SHP77 (cell line): ENCODE data around the gene OGFR.
A peak's percentile ranks its signal among the peaks of the same experiment; 100 is the strongest.

ENCODE experiments used
- DNase-seq, 2 experiments: peaks; one replicate each; lab custom pipeline; 2025; lab: John Stamatoyannopoulos, UW

OGFR gene, protein sequence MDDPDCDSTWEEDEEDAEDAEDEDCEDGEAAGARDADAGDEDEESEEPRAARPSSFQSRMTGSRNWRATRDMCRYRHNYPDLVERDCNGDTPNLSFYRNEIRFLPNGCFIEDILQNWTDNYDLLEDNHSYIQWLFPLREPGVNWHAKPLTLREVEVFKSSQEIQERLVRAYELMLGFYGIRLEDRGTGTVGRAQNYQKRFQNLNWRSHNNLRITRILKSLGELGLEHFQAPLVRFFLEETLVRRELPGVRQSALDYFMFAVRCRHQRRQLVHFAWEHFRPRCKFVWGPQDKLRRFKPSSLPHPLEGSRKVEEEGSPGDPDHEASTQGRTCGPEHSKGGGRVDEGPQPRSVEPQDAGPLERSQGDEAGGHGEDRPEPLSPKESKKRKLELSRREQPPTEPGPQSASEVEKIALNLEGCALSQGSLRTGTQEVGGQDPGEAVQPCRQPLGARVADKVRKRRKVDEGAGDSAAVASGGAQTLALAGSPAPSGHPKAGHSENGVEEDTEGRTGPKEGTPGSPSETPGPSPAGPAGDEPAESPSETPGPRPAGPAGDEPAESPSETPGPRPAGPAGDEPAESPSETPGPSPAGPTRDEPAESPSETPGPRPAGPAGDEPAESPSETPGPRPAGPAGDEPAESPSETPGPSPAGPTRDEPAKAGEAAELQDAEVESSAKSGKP

GRCh38 chr20:62804627-62805154, at the start of gene OGFR:
TSS of gene OGFR (plus strand) at chr20:62804835. CDS start at chr20:62804860, 25 bp downstream.
- peak; percentile 50 to 69 for DNase-seq

- no peak for DNase-seq
These were observed 49.7 kb upstream of the OGFR start for GRCh38 chr20:62754991-62755356.

DNA sequence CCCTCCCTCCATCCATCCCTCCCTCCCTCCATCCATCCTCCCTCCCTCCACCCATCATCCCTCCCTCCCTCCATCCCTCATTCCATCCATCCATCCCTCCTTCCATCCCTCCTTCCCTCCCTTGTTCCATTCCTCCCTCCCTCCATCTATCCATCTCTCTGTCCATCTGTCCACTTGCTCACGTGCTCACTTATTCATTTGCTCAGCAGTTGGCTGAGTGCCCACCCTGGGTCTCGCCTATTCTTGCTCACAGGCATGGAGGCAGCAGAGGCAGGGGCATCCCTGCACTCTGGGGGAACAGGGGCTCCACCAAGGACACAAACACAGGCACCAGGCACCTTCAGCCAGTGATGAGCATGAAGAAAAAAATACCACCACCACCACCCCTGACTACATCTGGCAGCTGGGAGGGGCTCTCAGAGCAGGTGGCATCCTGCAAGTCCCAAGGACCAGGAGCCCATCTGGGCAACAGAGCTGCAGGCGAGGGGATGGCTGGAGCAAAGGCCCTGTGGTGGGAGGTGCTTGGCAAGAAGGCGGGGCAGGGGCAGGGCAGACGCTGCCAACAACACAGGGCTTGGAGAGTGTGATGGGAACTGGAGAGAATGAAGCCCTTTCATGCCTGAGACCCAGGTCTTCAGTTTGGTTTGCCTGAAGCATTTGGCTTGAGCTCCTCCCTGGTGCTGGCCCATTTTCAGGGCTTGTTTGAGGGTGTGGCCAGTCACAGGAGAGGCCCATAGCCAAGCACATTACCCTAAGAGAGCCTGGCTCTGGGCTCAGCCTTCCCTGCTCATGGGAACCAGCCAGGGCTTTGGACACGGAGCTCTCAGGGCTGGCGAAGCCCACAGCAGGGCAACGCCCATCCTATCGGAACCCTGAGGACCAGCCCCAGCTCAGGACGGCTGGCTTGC, 48.6 kb upstream of the OGFR start:
- peak in 1 of 2 experiments; percentile 32 for DNase-seq

- DNase-seq, result no peak
These were observed 46.3 kb upstream of the OGFR start for GRCh38 chr20:62758226-62758912.

DNA sequence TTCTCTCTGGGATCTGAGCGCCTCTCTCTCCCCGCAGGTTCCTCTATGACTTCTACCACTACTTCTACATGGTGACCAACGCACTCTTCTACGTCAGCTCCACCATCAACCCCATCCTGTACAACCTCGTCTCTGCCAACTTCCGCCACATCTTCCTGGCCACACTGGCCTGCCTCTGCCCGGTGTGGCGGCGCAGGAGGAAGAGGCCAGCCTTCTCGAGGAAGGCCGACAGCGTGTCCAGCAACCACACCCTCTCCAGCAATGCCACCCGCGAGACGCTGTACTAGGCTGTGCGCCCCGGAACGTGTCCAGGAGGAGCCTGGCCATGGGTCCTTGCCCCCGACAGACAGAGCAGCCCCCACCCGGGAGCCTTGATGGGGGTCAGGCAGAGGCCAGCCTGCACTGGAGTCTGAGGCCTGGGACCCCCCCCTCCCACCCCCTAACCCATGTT, 44.6 kb upstream of the OGFR start:
- no peak for DNase-seq

- no peak for DNase-seq
These were observed 44.2 kb upstream of the OGFR start for GRCh38 chr20:62760471-62760855.

GRCh38 chr20:62760856-62761758, 43.5 kb upstream of the OGFR start:
- no peak for DNase-seq

DNA sequence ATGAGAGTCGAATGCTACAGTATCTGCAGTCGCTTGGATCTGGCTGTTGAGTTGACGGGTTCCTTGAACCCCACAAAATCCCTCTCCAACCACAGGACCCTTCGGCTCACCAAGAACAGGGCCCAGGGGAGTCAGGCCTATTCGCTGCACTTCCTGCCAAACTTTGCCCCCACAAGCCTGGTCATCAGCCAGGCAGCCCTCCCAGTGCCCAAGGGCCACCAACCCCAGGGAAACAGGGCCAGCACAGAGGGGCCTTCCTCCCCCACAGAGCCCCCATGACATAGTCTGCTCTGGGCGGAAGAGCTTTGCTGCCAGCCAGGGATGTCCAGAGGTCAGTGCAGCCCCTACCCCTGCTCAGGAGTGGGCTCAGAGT, 42.9 kb upstream of the OGFR start:
- DNase-seq, result no peak

GRCh38 chr20:62762376-62762775, 42.3 kb upstream of the OGFR start:
- DNase-seq, result no peak

GRCh38 chr20:62762801-62763368, 41.8 kb upstream of the OGFR start:
- no peak for DNase-seq

DNA sequence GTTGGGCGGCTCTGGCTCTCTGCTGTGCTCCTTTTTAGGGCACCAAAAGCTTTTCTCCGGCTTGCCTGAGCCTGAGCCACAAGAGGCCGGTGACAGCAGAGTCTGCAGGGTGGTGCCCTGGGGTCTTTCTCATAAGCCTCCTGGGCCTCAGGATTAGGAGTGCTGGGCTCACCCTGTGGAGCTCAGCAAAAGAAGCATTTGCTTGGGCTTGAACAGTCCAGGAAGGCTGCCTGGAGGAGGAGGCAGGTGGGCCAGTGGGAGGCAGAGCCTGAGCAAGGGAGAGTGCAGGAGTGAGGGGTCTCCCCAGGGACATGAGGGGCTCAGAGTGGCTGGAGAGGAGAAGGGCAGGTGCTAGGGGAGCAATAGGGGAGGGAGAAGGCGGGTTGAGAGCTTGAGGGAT, 41.2 kb upstream of the OGFR start:
- DNase-seq, result no peak

- DNase-seq, result no peak
These were observed 40.3 kb upstream of the OGFR start for GRCh38 chr20:62764156-62764935.

DNA sequence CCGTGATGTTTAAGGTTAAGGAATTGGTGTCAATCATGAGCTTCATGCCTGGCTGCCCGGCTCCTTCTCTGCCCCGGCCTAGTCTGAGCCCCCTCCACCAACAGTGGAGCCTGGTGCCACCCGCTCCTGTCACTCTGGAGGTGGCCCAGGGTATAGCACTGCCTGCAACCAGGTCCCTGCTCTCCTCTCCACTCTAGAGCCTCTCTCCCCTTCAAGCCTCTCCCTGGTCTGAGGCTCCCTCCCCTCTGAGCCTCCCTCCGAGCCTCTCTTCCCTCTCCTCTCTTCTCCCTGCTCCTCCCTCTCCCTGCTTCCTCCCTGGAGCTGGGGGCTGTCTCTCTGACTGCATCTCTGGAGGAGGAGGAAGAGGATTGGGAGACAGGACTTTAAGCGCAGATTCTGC, 39.6 kb upstream of the OGFR start:
- no peak for DNase-seq

DNA sequence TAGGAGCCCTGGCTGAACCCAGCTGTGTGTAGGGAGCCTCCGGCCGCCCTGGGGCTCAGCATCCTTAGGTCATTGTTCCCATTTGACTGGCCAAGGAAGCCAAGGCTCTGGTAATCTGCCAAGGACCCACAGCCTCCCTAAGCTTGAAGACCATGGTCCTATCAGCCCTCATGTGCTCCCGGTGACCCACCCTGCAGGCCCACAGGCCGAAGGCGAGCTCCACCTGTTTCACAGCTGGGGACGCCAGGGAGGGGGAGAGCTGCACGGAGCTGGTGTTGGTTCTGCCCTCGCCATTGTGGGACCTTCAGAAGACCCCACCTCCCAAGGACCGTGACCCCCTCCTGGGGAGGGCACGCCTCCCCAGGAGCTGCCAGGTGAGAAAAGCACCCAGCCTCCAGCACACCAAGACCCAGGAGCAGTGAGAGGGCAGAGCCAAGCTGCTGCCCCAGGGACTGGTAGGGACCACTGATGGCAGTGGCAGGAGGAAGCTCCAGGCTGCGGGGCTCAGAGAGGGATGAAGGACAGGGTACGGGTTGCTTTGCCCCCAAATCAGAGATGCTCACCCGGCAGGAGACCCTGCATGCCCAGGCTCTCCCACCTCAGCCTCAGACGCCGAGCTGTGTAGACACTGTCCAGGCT, 39.1 kb upstream of the OGFR start:
- no peak for DNase-seq

DNA sequence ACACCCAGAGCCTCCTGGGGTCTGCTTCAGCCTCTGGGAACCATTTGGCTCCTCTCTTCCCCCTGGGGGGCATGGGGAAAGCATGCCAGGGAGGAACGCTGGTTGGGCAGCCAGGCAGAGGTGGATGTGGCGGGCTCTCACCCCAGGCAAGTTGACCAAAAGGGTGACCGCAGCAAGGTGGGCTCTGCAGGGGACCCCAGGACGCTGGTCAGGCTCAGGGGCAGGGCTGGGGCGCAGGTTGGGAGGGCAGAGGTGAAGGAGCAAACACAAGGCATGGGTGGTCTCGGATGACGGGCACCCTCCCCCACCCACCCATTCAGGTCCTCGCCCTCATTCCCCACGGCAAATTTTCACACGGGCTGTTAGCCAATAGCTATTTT, 38.6 kb upstream of the OGFR start:
- DNase-seq, result no peak

DNA sequence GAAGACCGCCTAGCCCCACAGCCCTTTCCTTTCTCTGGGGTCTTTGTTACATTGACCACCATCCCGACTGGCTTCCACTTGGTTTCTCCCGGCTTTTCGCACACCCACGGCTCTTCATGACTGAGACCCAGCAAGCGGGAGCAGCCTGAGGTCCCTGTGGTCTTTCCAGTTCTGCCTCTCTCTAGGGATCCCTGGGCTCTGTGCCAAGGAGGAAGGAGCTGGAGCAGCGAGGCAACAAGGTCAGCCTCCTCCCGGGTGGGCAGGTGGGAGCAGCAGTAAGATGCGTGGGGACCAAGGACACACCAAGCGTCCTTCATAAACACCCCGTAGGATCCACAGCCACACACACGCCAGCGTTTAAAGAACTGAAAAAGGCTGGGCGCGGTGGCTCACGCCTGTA, 37.9 kb upstream of the OGFR start:
- peak in 1 of 2 experiments; percentile 28 for DNase-seq

GRCh38 chr20:62768234-62768546, 36.4 kb upstream of the OGFR start:
- DNase-seq, result no peak

GRCh38 chr20:62768551-62769287, 35.9 kb upstream of the OGFR start:
- DNase-seq, result no peak
